Lower leg skin (tissue), 3 donors: ENCODE results near the gene DTNB.

ENCODE experiments used
- POLR2A ChIP-seq, 2 donors: fragments of 450-650 bp; IDR thresholded peaks; one replicate each; pipeline ENCODE4 v1.6.1; 2016 to 2017; ENCODE audit warnings: antibody characterized with exemption in 2 of 2, mild to moderate bottlenecking in 1 of 2, moderate library complexity in 1 of 2
- TF ChIP-seq, protein P1 (sequence below), 3 donors: fragments of 450-650 bp; IDR thresholded peaks; one replicate each; pipeline ENCODE4 v1.5.1; 2016; ENCODE audit warnings: antibody characterized with exemption in 3 of 3, mild to moderate bottlenecking in 3 of 3, moderate library complexity in 2 of 3

DNA sequence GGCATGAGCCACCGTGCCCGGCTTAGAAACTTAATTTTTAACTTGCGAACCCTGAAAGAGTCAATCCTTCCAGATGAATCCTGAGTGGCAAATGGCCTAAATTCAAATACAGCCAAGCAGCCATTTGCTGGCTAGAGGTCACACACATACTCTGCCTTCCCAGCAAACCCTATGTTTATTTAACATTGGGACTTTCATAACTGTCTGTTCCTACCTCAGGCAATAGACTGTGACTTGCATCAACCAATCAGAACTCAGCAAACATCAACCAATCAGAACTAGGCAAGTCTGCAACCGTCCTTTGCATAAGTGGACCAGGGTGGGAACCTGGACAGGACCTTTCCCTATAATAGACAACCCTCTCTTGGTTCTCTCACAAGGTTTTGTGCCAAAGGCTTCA lies 127.5 kb downstream of the DTNB start:
- no peak for TF ChIP-seq POLR2A (IDR thresholded peaks at IDR 0.05)
- TF ChIP-seq, protein P1, sequence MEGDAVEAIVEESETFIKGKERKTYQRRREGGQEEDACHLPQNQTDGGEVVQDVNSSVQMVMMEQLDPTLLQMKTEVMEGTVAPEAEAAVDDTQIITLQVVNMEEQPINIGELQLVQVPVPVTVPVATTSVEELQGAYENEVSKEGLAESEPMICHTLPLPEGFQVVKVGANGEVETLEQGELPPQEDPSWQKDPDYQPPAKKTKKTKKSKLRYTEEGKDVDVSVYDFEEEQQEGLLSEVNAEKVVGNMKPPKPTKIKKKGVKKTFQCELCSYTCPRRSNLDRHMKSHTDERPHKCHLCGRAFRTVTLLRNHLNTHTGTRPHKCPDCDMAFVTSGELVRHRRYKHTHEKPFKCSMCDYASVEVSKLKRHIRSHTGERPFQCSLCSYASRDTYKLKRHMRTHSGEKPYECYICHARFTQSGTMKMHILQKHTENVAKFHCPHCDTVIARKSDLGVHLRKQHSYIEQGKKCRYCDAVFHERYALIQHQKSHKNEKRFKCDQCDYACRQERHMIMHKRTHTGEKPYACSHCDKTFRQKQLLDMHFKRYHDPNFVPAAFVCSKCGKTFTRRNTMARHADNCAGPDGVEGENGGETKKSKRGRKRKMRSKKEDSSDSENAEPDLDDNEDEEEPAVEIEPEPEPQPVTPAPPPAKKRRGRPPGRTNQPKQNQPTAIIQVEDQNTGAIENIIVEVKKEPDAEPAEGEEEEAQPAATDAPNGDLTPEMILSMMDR (IDR thresholded peaks at IDR 0.05) = no peak
